HG03520 (cell line): ENCODE measurements around the gene IFT74.
"Not testable (repeated sequence)": the region's sequence is repeated elsewhere in the genome, so short reads cannot be mapped to it uniquely, and the experiment has no call there.

Experiments used
- ATAC-seq: cut with Tn5 transposase; IDR thresholded peaks from one replicate; pipeline ENCODE4 v1.9.1; 2021; ENCODE audit warnings: mild to moderate bottlenecking, moderate library complexity; ENCODE audit not compliant: unreplicated experiment

The IFT74 gene

DNA sequence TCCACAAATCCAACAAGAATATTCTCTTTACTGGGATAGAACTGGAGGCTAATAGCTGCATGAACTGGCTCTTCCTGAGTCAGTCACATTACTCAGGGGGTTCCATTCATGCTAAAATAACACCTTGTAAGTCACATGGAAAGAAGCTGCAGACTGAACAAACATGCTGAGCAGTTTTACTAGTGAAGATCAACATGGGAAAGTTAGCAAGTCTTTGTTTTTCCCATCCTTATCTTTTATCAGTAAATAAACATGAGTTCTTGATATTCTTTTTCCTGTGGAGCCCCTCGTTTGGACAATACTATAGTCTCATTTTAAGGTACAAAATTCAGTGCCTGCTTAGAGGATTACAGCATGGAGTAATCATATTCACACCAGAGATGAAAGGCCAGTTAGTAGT is 109.1 kb downstream of the IFT74 start:
- ATAC-seq: no peak

DNA sequence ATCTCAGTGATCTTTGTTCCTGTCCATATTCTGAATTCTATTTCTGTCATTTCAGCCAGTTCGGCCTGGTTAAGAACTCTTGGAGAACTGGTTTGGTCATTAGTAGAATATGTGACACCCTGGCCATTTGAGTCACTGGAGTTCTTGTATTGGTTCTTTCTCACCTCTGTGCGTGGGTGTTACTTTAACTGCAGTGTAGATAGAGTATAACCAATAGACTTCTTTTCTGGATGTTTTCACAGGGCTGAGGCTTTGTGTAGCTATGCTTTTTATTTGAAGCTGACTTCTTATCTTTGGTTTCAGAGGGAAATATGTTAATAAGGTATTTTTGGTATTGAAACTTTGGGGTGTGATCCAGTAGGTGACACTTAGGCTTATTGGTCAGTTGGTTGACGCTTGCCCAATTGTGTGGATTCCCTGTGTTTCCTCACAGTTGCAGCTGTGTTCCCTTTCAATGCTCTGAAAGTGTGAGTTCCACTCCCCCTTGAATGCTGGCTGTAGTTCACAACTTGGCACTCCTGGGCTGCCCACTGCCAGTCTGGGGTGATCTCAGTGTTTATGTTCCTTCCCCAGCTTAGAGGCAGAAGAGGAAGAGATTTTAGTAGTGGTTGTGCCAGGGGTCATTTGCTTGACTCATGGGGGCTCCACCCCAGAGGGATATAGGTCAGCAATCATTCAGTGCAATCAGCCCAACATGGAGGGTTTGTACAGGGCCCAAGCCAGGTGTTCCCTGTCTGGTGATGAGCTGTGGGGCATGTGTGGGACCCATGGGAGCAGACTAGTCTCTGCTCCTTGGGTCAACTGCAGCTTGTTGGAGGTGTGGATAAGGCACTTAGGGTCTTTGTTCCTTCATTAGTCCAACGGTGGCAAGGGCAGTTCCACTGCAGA is 117.9 kb downstream of the IFT74 start:
- ATAC-seq: no peak

DNA sequence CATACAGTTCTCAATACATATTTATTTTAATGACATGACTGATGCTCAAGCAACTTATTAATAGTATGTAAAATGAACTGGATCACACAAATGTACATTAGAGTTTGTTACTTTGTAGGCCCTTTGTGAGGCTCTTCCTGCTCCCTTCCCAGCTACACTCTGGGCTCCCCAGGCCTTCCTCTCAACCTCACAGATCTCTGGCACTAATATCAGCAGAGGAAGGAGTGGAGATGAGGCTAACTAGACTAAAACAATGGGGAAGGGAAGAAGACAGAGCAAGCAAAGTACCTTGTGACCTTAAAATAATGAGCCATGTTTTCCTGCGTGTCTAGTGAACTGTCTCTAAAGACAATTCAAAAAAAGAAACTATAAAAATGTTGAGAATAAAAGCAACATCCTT is 122.5 kb downstream of the IFT74 start:
- ATAC-seq: no peak

DNA sequence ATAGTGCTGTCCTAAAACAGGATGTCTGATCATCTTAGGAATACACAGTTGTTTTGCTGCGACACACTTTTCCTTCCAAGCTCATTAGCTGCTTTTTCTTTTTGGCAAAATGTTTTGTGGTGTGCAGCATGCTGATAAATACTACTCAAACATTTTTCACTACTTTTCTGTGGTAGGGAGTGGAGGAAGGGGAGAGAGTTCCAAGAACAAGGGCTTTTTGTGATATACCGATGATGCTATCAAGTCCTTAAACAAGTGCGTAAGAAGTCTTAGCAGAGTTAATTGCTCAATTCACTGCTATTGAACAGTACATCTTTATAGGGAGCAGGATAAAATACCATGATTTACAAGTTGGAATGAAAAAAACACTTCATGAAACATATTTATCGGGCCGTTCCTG is 129.2 kb downstream of the IFT74 start:
- ATAC-seq: no peak

DNA sequence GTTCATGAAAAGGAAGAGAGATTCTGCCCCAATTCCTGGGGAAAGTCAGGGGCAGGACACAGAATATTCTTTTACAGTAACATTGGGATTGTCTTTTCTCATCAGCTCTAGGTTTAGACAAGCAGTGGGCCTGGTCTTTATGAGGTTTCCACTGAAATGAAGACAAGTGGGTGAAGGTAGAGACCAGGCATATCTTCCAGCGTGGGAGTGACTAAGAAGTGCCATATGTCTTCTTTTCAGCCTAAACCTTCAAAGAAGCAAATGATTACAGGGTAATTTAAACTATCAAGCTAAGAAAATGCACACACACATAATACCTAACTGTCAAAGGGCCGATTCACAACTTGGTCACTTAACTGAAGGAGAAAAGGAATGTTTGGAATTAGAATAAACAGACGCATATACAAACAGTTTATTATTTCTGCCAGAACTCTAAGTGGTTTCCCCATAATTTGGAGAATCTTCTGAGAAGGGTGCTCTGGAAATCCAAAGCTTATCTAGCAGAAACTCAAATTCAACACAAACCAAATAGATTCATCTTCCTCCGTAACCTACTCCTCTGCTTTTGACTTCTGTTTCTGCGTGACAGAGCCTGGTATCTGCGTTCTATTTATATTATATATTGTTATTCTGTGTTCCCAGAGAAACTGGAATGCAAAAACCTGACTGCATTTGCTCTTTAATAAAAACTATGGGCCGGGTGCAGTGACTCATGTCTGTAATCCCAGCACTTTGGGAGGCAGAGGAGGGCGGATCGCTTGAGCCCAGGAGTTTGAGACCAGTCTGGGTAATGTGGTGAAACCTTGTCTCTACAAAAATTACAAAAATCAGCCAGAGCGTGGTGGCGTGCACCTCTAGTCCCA is 130.8 kb downstream of the IFT74 start:
- ATAC-seq: no peak

DNA sequence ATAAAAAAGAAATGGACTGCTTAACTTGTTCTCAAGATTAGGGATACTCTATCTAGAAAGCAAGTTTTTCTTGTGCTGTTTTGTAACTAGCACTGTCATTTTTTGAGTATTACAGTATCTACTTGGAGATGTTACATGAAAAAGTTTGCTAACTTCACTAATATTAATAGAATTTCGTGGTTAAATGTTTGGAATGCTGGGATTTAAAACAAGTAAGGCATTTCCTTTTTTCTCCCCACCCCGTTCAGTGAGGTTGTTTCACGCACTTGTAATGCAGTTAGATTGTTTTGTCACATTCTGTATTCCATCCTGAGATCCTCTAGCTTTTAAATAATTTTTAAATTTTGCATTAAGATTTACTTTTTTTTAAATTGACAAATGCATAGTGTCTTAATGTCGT is 132.8 kb downstream of the IFT74 start:
- ATAC-seq: no peak

DNA sequence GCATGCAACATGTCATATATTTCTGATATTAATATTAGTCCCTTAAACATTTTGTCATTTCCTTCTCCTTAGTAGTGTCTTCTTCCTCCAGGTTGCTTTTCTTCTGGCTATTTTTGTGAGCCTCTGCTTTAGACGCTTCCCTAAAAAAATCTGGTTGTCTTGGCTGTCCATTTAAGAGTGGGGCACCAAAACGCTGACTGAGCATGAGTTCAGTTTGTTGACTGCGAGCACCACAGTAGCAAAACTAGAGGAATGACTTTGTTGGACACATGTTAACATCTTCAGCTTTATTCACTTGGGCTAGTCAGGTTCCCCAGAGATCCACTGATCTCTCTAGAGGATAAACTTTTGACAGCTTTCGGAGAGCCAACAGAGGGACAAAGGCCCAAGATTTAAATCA is 133.5 kb downstream of the IFT74 start:
- no peak for ATAC-seq

DNA sequence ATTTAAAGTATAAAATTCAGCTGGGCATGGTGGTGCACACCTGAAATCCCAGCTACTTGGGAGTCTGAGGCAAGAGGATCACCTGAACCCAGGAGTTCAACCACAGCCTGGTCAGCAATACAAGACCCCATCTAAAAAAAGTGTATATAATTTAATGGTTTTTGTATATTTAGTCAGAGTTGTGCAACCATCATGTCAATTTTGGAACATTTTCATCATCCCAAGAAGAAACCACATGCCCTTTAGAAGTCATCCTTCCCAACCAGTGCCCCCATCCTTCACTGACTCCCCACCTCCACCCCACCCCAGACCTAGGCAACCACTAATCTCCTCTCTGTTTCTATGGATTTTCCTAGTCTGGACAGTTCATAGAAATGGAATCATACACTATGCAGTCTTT is 134.0 kb downstream of the IFT74 start:
- ATAC-seq: no peak

DNA sequence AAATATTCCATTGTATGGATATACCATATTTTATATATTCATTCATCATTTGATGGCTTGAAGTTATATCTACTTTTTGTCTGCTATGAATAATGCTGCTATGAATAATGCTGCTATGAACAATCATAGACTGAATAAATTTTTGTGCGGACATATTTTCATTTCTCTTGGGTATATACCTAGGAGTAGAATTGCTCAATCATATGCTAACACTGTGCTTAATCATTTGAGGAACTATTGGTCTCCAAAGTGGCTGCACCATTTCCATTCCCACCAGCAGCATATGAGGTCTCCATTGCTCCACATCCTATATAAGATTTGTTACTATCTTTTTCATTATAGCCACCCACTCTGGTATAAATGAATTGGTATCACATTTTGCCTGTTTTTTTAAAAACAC is 134.5 kb downstream of the IFT74 start:
- ATAC-seq: no peak

DNA sequence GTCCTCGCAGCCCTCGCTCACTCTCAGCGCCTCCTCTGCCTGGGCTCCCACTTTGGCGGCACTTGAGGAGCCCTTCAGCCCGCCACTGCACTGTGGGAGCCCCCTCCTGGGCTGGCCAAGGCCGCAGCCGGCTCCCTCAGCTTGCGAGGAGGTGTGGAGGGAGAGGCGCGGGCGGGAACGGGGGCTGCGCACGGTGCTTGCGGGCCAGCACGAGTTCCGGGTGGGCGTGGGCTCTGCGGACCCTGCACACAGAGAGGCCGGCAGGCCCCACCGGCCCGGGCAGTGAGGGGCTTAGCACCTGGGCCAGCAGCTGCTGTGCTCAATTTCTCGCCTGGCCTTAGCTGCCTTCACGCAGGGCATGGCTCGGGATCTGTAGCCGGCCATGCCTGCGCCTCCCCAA is 136.3 kb downstream of the IFT74 start:
- not testable (repeated sequence) for ATAC-seq

DNA sequence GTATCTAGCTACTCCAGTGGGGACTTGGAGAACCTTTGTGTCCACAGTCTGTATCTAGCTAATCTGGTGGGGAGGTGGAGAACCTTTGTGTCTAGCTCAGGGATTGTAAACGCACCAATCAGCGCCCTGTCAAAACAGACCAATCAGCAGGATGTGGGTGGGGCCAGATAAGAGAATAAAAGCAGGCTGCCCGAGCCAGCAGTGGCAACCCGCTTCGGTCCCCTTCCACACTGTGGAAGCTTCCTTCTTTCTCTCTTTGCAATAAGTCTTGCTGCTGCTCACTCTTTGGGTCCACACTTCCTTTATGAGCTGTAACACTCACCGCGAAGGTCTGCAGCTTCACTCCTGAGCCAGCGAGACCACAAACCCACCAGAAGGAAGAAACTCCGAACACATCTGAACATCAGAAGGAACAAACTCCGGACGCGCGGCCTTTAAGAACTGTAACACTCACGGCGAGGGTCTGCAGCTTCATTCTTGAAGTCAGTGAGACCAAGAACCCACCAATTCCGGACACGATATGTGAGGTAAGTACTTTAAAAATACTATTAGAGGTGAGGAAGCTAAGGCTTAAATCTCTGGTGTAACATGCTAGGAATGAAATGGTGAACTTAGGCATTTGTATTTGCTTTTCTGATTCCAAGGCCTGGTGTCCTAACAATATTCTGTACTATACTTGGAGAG is 137.3 kb downstream of the IFT74 start:
- ATAC-seq: not testable (repeated sequence)

DNA sequence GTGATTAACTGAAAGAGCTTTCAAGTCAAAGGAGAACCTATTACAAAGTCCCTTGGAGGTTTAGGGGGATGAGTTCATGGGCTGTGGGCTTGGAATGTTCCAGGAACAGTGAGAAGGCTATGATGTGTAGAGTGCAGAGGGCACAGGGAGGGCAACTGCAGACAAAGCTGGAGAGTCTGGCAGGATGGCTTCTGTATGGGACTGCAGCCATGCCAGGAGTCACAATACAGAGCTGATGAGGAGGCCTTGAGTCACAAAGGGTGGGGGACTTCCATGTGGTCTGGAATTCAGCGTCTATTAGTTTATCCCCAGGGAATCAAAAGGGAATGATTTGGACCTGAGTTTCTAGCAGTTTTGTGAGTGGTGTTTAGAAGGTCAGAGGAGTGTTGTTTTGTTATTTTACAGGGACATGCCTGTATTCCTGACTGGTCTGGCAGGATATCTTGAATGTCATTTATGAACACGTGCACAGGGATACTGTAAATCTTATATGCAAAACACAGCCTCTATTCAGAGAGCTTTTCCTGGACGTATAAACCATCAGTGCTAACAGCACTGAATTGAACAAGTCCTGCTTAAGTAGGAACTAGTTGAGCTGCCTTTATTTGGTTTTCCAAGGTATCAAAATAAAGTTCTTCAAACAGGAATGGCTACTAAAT is 138.6 kb downstream of the IFT74 start:
- ATAC-seq: no peak

DNA sequence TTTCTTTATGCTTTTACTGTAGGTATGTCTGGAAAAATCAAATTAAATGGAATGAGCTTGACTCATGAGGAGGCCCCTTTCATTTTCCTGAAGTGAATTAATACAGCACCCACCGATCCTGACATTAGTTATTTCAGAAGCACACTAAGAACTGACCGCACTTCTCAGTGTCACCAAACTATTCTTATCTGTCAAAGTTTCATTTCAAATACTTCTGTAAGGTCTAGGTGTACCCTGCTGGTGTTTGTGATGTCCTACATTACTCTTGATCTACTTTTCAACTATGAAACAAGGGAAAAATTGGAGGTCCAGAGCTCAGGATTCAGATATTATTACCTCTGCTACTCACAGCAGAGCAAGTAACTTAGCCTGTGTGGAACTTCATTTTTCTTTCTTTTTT is 151.0 kb downstream of the IFT74 start:
- ATAC-seq: no peak

DNA sequence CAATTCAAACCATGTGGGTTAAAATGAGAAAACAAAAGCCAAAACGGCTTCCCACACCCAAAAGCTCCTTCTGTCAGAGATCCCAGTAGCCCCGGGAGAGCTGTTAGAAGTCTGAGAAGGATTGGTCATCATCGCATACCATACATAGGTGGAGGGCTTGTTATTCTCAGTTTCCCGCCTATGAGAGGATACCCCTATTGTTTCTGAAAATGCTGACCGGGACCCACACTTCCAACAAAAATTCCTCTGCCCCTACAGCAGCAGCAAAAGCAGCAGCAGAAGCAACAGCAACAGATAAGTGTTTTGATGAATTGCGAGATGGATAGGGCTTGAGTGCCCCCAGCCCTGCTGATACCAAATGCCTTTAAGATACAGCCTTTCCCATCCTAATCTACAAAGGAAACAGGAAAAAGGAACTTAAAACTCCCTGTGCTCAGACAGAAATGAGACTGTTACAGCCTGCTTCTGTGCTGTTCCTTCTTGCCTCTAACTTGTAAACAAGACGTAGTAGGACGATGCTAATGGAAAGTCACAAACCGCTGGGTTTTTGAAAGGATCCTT is 152.8 kb downstream of the IFT74 start, which contains the start of gene TEK:
TEK (plus strand) TSS at position 245 of the 561 bp plus-strand sequence. CDS start 366 bp downstream, outside the sequence.
- no peak for ATAC-seq

DNA sequence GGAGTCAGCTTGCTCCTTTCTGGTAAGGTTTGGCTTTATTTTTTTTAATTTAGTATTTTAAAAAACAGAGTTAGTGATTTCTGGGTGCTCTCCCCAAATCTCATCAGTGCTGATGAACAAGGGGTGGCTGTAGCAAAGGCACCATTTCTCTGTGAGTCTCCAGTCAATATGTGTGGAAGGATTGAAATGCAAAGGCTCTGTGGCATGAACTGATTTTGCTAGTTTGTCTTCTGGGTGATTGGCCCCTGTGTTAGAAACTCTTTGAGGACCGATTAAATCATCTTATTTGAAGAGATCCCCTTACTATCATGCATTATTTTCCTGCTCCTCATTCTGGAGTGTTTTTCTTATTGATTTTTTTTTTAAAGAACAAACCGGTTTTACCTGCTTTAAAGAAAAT is 153.4 kb downstream of the IFT74 start:
- no peak for ATAC-seq

DNA sequence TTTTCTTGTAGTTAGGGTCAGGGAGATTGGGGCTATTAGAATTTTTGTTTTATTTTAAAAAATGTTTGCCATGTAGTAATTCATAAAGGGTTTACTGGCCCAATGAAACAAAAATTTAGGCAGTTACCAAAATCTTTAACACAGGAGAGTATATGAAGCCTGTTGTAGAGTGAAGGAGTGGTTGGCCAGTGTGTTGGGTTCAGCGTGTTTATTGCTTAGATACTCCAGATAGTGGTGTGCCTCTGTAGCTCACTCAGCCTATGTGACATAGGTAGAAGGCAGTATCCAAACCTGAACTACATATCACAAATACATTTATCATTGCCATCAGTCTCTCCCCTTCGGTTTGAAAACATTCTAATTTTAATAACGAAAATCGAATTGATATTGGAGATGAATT is 154.0 kb downstream of the IFT74 start:
- no peak for ATAC-seq

DNA sequence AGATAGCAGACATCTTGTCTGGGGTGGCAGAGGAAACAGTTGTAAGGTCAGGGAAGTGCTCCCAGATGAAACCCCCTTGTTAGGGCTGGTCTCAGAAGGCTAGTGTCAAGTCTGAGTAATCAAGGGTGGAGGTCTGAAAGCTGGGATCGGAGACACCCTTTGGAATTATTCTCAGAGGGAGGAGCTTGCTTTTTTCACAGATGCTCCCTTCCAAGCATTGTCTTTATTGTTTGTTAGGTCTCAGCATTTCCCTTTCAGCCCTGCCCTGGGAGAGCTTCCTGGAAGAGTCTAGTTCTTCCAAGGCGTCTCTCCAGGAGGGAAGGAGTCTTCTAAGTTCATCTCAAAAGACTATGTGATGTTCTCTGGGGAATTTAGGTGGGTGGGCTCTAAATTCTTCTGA is 156.0 kb downstream of the IFT74 start:
- ATAC-seq: no peak
